ENCODE measurements around the gene LYRM2.

The LYRM2 gene

GRCh38 chr6:89553431-89553830 is 85.1 kb downstream of the LYRM2 start:
- in situ Hi-C loops (cut with MboI; ENCODE audit: low sequenced_read_pairs) = no loop called here
- H3K27me3 ChIP-seq (ENCODE audit: low read depth) = no peaks in the 10 kb centered on the region
- H3K4me1 ChIP-seq = peaks cover 14% of the 10 kb centered on the region
- no peaks in the 10 kb centered on the region for H3K36me3 ChIP-seq (replicated peaks)
- DNase-seq (ENCODE audit: low spot score in 2 of 2) = no peak
- peaks cover 7% of the 10 kb centered on the region; the same call in 1 of the 2 replicates for H3K9me3 ChIP-seq
- H3K4me3 ChIP-seq = no peak overlapping the region

- in situ Hi-C loops (cut with MboI; ENCODE audit: low sequenced_read_pairs) = no loop called here
- H3K36me3 ChIP-seq (replicated peaks) = no peaks in the 10 kb centered on the region
- no peak for DNase-seq (ENCODE audit: low spot score in 2 of 2)
- no peaks in the 10 kb centered on the region for H3K4me1 ChIP-seq
- no peak overlapping the region for H3K4me3 ChIP-seq
- H3K9me3 ChIP-seq = no peaks in the 10 kb centered on the region
- no peaks in the 10 kb centered on the region for H3K27me3 ChIP-seq (ENCODE audit: low read depth)
Observed at GRCh38 chr6:89547281-89547680, 91.3 kb downstream of the LYRM2 start.

- DNase-seq (ENCODE audit: low spot score in 2 of 2) = no peak
- no peaks in the 10 kb centered on the region for H3K36me3 ChIP-seq (replicated peaks)
- H3K4me1 ChIP-seq = no peaks in the 10 kb centered on the region
- no peaks in the 10 kb centered on the region for H3K27me3 ChIP-seq (ENCODE audit: low read depth)
- H3K9me3 ChIP-seq = no peaks in the 10 kb centered on the region
- in situ Hi-C loops (cut with MboI; ENCODE audit: low sequenced_read_pairs) = no loop called here
- H3K4me3 ChIP-seq = no peak overlapping the region
Observed at GRCh38 chr6:89542866-89543265, 95.7 kb downstream of the LYRM2 start.

- Histone ChIP-seq H3K27me3 (ENCODE audit: low read depth) (no peaks in the 10 kb centered on the region), H3K36me3 (replicated peaks) (no peaks in the 10 kb centered on the region), H3K9me3 (no peaks in the 10 kb centered on the region), H3K4me1 (peaks cover 3% of the 10 kb centered on the region), H3K4me3 (no peak overlapping the region)
- in situ Hi-C loops (cut with MboI; ENCODE audit: low sequenced_read_pairs) = no loop called here
- DNase-seq (ENCODE audit: low spot score in 2 of 2) = no peak
Observed at GRCh38 chr6:89542081-89542857, 96.3 kb downstream of the LYRM2 start.

- no peaks in the 10 kb centered on the region for H3K9me3 ChIP-seq
- no peak for DNase-seq (ENCODE audit: low spot score in 2 of 2)
- no peaks in the 10 kb centered on the region for H3K27me3 ChIP-seq (ENCODE audit: low read depth)
- in situ Hi-C loops (cut with MboI; ENCODE audit: low sequenced_read_pairs) = no loop called here
- no peak overlapping the region for H3K4me3 ChIP-seq
- peaks cover 7% of the 10 kb centered on the region for H3K4me1 ChIP-seq
- no peaks in the 10 kb centered on the region for H3K36me3 ChIP-seq (replicated peaks)
Observed at GRCh38 chr6:89539779-89540178, 98.8 kb downstream of the LYRM2 start.

GRCh38 chr6:89536231-89536630 is 102.3 kb downstream of the LYRM2 start:
- Histone ChIP-seq H3K36me3 (replicated peaks) (no peaks in the 10 kb centered on the region), H3K4me1 (peaks cover 7% of the 10 kb centered on the region), H3K27me3 (ENCODE audit: low read depth) (no peaks in the 10 kb centered on the region), H3K4me3 (no peak overlapping the region), H3K9me3 (no peaks in the 10 kb centered on the region)
- no peak for DNase-seq (ENCODE audit: low spot score in 2 of 2)
- in situ Hi-C loops (cut with MboI; ENCODE audit: low sequenced_read_pairs) = no loop called here

GRCh38 chr6:89530982-89531381 is 107.6 kb downstream of the LYRM2 start:
- in situ Hi-C loops (cut with MboI; ENCODE audit: low sequenced_read_pairs) = no loop called here
- Histone ChIP-seq H3K9me3 (no peaks in the 10 kb centered on the region), H3K4me3 (no peak overlapping the region), H3K27me3 (ENCODE audit: low read depth) (no peaks in the 10 kb centered on the region), H3K4me1 (0 out of 2 replicates have a peak, but pooled peaks cover 4% of the 10 kb centered on the region), H3K36me3 (replicated peaks) (no peaks in the 10 kb centered on the region)
- no peak for DNase-seq (ENCODE audit: low spot score in 2 of 2)

- DNase-seq (ENCODE audit: low spot score in 2 of 2) = no peak
- H3K27me3 ChIP-seq (ENCODE audit: low read depth) = no peaks in the 10 kb centered on the region
- no peaks in the 10 kb centered on the region for H3K36me3 ChIP-seq (replicated peaks)
- no peak overlapping the region for H3K4me3 ChIP-seq
- in situ Hi-C loops (cut with MboI; ENCODE audit: low sequenced_read_pairs) = no loop called here
- H3K9me3 ChIP-seq = no peaks in the 10 kb centered on the region; the same call in 1 of the 2 replicates
- 0 out of 2 replicates have a peak, but pooled peaks cover 4% of the 10 kb centered on the region for H3K4me1 ChIP-seq
Observed at GRCh38 chr6:89528866-89529265, 109.7 kb downstream of the LYRM2 start.

GRCh38 chr6:89527634-89528033 is 110.9 kb downstream of the LYRM2 start:
- H3K9me3 ChIP-seq = no peaks in the 10 kb centered on the region; the same call in 1 of the 2 replicates
- in situ Hi-C loops (cut with MboI; ENCODE audit: low sequenced_read_pairs) = no loop called here
- 0 out of 2 replicates have a peak, but pooled peaks cover 4% of the 10 kb centered on the region for H3K4me1 ChIP-seq
- no peaks in the 10 kb centered on the region for H3K27me3 ChIP-seq (ENCODE audit: low read depth)
- no peaks in the 10 kb centered on the region for H3K36me3 ChIP-seq (replicated peaks)
- H3K4me3 ChIP-seq = no peak overlapping the region
- DNase-seq (ENCODE audit: low spot score in 2 of 2) = no peak

- Histone ChIP-seq H3K4me3 (no peak overlapping the region), H3K4me1 (0 out of 2 replicates have a peak, but pooled peaks cover 4% of the 10 kb centered on the region), H3K36me3 (replicated peaks) (no peaks in the 10 kb centered on the region), H3K27me3 (ENCODE audit: low read depth) (no peaks in the 10 kb centered on the region), H3K9me3 (no peaks in the 10 kb centered on the region; the same call in 1 of the 2 replicates)
- DNase-seq (ENCODE audit: low spot score in 2 of 2) = no peak
- in situ Hi-C loops (cut with MboI; ENCODE audit: low sequenced_read_pairs) = no loop called here
Observed at GRCh38 chr6:89526563-89526869, 112.0 kb downstream of the LYRM2 start.

- Histone ChIP-seq H3K36me3 (replicated peaks) (no peaks in the 10 kb centered on the region), H3K9me3 (no peaks in the 10 kb centered on the region; the same call in 1 of the 2 replicates), H3K4me3 (no peak overlapping the region), H3K27me3 (ENCODE audit: low read depth) (no peaks in the 10 kb centered on the region), H3K4me1 (0 out of 2 replicates have a peak, but pooled peaks cover 4% of the 10 kb centered on the region)
- DNase-seq (ENCODE audit: low spot score in 2 of 2) = no peak
- in situ Hi-C loops (cut with MboI; ENCODE audit: low sequenced_read_pairs) = no loop called here
Observed at GRCh38 chr6:89525786-89526562, 112.6 kb downstream of the LYRM2 start.

- Histone ChIP-seq H3K9me3 (no peaks in the 10 kb centered on the region; the same call in 1 of the 2 replicates), H3K36me3 (replicated peaks) (no peaks in the 10 kb centered on the region), H3K4me3 (no peak overlapping the region), H3K27me3 (ENCODE audit: low read depth) (no peaks in the 10 kb centered on the region), H3K4me1 (no peaks in the 10 kb centered on the region)
- DNase-seq (ENCODE audit: low spot score in 2 of 2) = no peak
- in situ Hi-C loops (cut with MboI; ENCODE audit: low sequenced_read_pairs) = no loop called here
Observed at GRCh38 chr6:89522778-89523177, 115.8 kb downstream of the LYRM2 start.

- Histone ChIP-seq H3K4me3 (no peak overlapping the region), H3K36me3 (replicated peaks) (no peaks in the 10 kb centered on the region), H3K4me1 (no peaks in the 10 kb centered on the region), H3K9me3 (no peaks in the 10 kb centered on the region; the same call in 1 of the 2 replicates), H3K27me3 (ENCODE audit: low read depth) (no peaks in the 10 kb centered on the region)
- in situ Hi-C loops (cut with MboI; ENCODE audit: low sequenced_read_pairs) = no loop called here
- DNase-seq (ENCODE audit: low spot score in 2 of 2) = no peak
Observed at GRCh38 chr6:89520736-89521135, 117.8 kb downstream of the LYRM2 start.

- H3K36me3 ChIP-seq (replicated peaks) = no peaks in the 10 kb centered on the region
- in situ Hi-C loops (cut with MboI; ENCODE audit: low sequenced_read_pairs) = no loop called here
- H3K9me3 ChIP-seq = no peaks in the 10 kb centered on the region
- DNase-seq (ENCODE audit: low spot score in 2 of 2) = no peak
- H3K4me3 ChIP-seq = no peak overlapping the region
- H3K27me3 ChIP-seq (ENCODE audit: low read depth) = no peaks in the 10 kb centered on the region
- H3K4me1 ChIP-seq = no peaks in the 10 kb centered on the region
Observed at GRCh38 chr6:89518352-89519055, 120.0 kb downstream of the LYRM2 start.
